ENCODE results near the gene CLDN22. TPM values are rescaled to one million over a fixed set of nuclear protein-coding genes. Genes with fewer than 3 reads are reported as not detected.

CLDN22 gene
- polyA plus RNA-seq, 1 of the 3 experiments (the other 2 are of a cell fraction): 0.05 TPM

DNA sequence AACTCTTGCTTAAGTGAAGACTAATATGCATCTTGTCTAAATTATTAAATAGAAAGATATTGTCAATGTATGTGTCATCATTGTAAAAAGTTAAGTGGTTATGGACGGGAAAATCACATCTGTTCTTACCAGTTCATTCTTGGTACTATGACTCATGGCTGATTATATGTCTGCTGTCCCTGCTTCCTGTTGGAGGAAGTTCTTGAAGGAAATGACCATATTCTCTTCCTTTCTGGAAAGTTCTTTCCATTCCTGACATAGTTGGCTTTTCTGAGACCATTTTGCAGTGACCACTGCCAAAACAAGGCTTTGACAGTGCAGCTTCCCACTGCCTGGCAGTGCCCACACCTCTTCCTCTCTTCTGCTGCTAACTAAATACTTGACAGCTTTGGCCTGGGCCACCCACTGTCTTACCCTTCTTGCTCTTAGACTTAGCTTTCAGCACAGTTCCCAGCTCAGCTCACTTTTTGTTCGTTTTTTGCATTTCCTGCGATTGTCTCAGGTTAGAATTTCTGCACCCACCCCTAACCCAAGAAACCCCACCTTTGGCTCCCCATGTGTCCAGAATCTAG lies 15.4 kb upstream of the CLDN22 start (continued):
- TF ChIP-seq EZH2phosphoT487 (IDR thresholded peaks at IDR 0.05; ENCODE audit: borderline replicate concordance, low read depth) (no peak), TAF1 (IDR thresholded peaks at IDR 0.05; ENCODE audit: borderline replicate concordance, low read depth, low read length) (no peak), MEF2A (IDR thresholded peaks at IDR 0.05; ENCODE audit: borderline replicate concordance, low read depth) (no peak), SMC3 (IDR thresholded peaks at IDR 0.05; ENCODE audit: low read depth, low read length) (no peak), NRF1 (IDR thresholded peaks at IDR 0.05; ENCODE audit: low read depth, low read length) (no peak), YY1 (IDR thresholded peaks at IDR 0.05; ENCODE audit: low read depth) (peak; percentile 30; the same call in 1 of the 2 replicates)
- TF ChIP-seq, protein P1, sequence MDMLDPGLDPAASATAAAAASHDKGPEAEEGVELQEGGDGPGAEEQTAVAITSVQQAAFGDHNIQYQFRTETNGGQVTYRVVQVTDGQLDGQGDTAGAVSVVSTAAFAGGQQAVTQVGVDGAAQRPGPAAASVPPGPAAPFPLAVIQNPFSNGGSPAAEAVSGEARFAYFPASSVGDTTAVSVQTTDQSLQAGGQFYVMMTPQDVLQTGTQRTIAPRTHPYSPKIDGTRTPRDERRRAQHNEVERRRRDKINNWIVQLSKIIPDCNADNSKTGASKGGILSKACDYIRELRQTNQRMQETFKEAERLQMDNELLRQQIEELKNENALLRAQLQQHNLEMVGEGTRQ (IDR thresholded peaks at IDR 0.05; ENCODE audit: borderline replicate concordance, low read depth, low read length): no peak
- TF ChIP-seq, protein P2, sequence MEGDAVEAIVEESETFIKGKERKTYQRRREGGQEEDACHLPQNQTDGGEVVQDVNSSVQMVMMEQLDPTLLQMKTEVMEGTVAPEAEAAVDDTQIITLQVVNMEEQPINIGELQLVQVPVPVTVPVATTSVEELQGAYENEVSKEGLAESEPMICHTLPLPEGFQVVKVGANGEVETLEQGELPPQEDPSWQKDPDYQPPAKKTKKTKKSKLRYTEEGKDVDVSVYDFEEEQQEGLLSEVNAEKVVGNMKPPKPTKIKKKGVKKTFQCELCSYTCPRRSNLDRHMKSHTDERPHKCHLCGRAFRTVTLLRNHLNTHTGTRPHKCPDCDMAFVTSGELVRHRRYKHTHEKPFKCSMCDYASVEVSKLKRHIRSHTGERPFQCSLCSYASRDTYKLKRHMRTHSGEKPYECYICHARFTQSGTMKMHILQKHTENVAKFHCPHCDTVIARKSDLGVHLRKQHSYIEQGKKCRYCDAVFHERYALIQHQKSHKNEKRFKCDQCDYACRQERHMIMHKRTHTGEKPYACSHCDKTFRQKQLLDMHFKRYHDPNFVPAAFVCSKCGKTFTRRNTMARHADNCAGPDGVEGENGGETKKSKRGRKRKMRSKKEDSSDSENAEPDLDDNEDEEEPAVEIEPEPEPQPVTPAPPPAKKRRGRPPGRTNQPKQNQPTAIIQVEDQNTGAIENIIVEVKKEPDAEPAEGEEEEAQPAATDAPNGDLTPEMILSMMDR (IDR thresholded peaks at IDR 0.05): no peak

DNA sequence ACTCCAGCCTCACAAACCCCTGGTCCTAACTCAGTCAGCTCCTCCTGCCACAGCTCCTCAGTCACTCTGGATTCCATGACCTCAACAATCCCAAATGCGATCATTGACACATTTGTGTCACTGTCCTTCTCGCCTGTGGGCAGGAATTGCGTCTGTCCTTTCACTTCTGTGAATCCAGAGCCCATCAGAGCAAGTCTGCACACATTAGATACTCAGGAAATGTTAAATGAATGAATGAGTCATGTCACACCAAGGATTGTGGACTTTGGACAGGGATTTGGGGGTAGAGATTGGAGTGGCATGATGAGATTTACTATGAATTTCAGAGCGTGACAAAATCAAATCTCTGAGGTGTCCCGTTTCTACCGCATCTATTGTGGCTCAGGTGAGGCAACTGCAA lies 13.9 kb upstream of the CLDN22 start:
- no peaks in the 10 kb centered on the region for H3K27me3 ChIP-seq (ENCODE audit: insufficient read depth)
- no peaks in the 10 kb centered on the region for H3K79me2 ChIP-seq (ENCODE audit: insufficient read depth)
- no peak overlapping the region for H3K27ac ChIP-seq (ENCODE audit: low read depth in 2 of 2, low read length in 1 of 2)
- H2AFZ ChIP-seq (ENCODE audit: low read depth): no peak overlapping the region
- TF ChIP-seq FOXJ3 (CRISPR knock-in tag; IDR thresholded peaks at IDR 0.05) (no peak), EZH2phosphoT487 (IDR thresholded peaks at IDR 0.05; ENCODE audit: borderline replicate concordance, low read depth) (no peak), RXRA (IDR thresholded peaks at IDR 0.05; ENCODE audit: borderline replicate concordance, low read depth) (no peak), GABPA (IDR thresholded peaks at IDR 0.05; ENCODE audit: low read depth) (no peak), TCF12 (IDR thresholded peaks at IDR 0.05) (no peak), POLR2AphosphoS5 (IDR thresholded peaks at IDR 0.05; ENCODE audit: low read depth, low read length) (no peak)
- TF ChIP-seq, protein P3, sequence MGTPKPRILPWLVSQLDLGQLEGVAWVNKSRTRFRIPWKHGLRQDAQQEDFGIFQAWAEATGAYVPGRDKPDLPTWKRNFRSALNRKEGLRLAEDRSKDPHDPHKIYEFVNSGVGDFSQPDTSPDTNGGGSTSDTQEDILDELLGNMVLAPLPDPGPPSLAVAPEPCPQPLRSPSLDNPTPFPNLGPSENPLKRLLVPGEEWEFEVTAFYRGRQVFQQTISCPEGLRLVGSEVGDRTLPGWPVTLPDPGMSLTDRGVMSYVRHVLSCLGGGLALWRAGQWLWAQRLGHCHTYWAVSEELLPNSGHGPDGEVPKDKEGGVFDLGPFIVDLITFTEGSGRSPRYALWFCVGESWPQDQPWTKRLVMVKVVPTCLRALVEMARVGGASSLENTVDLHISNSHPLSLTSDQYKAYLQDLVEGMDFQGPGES (IDR thresholded peaks at IDR 0.05; ENCODE audit: low read depth, low read length): no peak
- H3K4me2 ChIP-seq: no peak overlapping the region
- H3K9ac ChIP-seq: no peak overlapping the region
- peaks cover 0 to 18% of the 10 kb centered on the region in 2 experiments; a peak in 2 of 4 replicates for H3K4me1 ChIP-seq (ENCODE audit: control insufficient read depth in 1 of 2, insufficient read depth in 2 of 2, low read depth in 1 of 2, low read length in 1 of 2)
- H3K9me2 ChIP-seq: no peaks in the 10 kb centered on the region
- ChIA-PET POLR2A (no interaction called here), CTCF (no interaction called here)
- no peaks in the 10 kb centered on the region for H4K20me1 ChIP-seq (ENCODE audit: insufficient read depth)
- H3K4me3 ChIP-seq (ENCODE audit: low read depth in 2 of 2, low read length in 1 of 2): no peak overlapping the region
- DNase-seq: no peak
- peaks cover 18% of the 10 kb centered on the region for H3F3A ChIP-seq (replicated peaks; ENCODE audit: insufficient read depth)
- H3K9me3 ChIP-seq: no peaks in the 10 kb centered on the region
- WGBS (ENCODE audit: low lambda C conversion rate): 74% methylated on average over 6 of the region's 6 CpGs
- no peaks in the 10 kb centered on the region for H3K36me3 ChIP-seq (replicated peaks in 1 of 2; ENCODE audit: control insufficient read depth in 1 of 2, insufficient read depth in 2 of 2, low read length in 1 of 2)
